HepG2 (cell line): ENCODE data around the gene WDFY1. TPM values are rescaled to one million over a fixed set of nuclear protein-coding genes. Genes with fewer than 3 reads are reported as not detected.
A peak's percentile ranks its signal among the peaks of the same experiment; 100 is the strongest.

Experiments
- BRCA1 ChIP-seq: sonication (generic); formaldehyde crosslinking; IDR thresholded peaks from 2 replicates; pipeline ENCODE4 v1.4.0; 2020; ENCODE audit warnings: missing genetic modification reagents
- CCDC6 ChIP-seq: sonication (generic); formaldehyde crosslinking; IDR thresholded peaks from 2 replicates; pipeline ENCODE4 v1.8.1; 2022; ENCODE audit warnings: mild to moderate bottlenecking, missing genetic modification reagents, moderate library complexity
- DRAP1 ChIP-seq: IDR thresholded peaks from 2 replicates; pipeline ENCODE4 v1.6.1; 2016; ENCODE audit warnings: missing genetic modification reagents, missing compliant biosample characterization
- GZF1 ChIP-seq: sonication (generic); formaldehyde crosslinking; IDR thresholded peaks from 2 replicates; pipeline ENCODE4 v1.5.1; 2020; ENCODE audit warnings: mild to moderate bottlenecking, missing genetic modification reagents
- MIER2 ChIP-seq: IDR thresholded peaks from 2 replicates; pipeline ENCODE4 v1.6.1; 2016; ENCODE audit warnings: missing biosample characterization, missing genetic modification reagents
- MZF1 ChIP-seq: sonication (generic); formaldehyde crosslinking; IDR thresholded peaks from 2 replicates; pipeline ENCODE4 v1.8.1; 2023; ENCODE audit warnings: mild to moderate bottlenecking, missing genetic modification reagents, borderline replicate concordance
- NFE2L1 ChIP-seq: sonication (generic); formaldehyde crosslinking; IDR thresholded peaks from 2 replicates; pipeline ENCODE4 v1.4.0; 2020; ENCODE audit warnings: missing genetic modification reagents, mild to moderate bottlenecking, borderline replicate concordance
- NFKBIZ ChIP-seq: IDR thresholded peaks from 2 replicates; pipeline ENCODE4 v1.6.1; 2018; ENCODE audit warnings: missing genetic modification reagents, missing compliant biosample characterization
- NPAS2 ChIP-seq: sonication (generic); formaldehyde crosslinking; IDR thresholded peaks from 2 replicates; pipeline ENCODE4 v1.8.0; 2022; ENCODE audit warnings: mild to moderate bottlenecking, missing genetic modification reagents, borderline replicate concordance
- POGZ ChIP-seq: sonication (generic); formaldehyde crosslinking; IDR thresholded peaks from 2 replicates; pipeline ENCODE4 v1.4.0; 2020; ENCODE audit warnings: mild to moderate bottlenecking, missing genetic modification reagents
- TRAFD1 ChIP-seq: sonication (generic); formaldehyde crosslinking; IDR thresholded peaks from 2 replicates; pipeline ENCODE4 v1.5.1; 2020; ENCODE audit warnings: missing genetic modification reagents, mild to moderate bottlenecking, borderline replicate concordance
- ZBTB42 ChIP-seq: sonication (generic); formaldehyde crosslinking; IDR thresholded peaks from 2 replicates; pipeline ENCODE4 v1.5.0; 2020; ENCODE audit warnings: mild to moderate bottlenecking, missing genetic modification reagents
- ZBTB44 ChIP-seq: sonication (generic); formaldehyde crosslinking; IDR thresholded peaks from 2 replicates; pipeline ENCODE4 v1.4.0; 2020; ENCODE audit warnings: missing genetic modification reagents
- ZIK1 ChIP-seq: sonication (generic); formaldehyde crosslinking; IDR thresholded peaks from 2 replicates; pipeline ENCODE4 v1.5.0; 2020; ENCODE audit warnings: mild to moderate bottlenecking, low read depth, missing genetic modification reagents, borderline replicate concordance
- ZNF3 ChIP-seq: IDR thresholded peaks from 2 replicates; pipeline ENCODE4 v1.7.0; 2017; ENCODE audit warnings: inconsistent platforms
- ZNF354B ChIP-seq: sonication (generic); formaldehyde crosslinking; IDR thresholded peaks from 2 replicates; pipeline ENCODE4 v1.8.0; 2022; ENCODE audit warnings: mild to moderate bottlenecking, missing genetic modification reagents
- ZNF460 ChIP-seq: sonication (generic); formaldehyde crosslinking; IDR thresholded peaks from 2 replicates; pipeline ENCODE4 v1.5.1; 2020; ENCODE audit warnings: missing genetic modification reagents, mild to moderate bottlenecking, borderline replicate concordance
- ZNF672 ChIP-seq: sonication (generic); formaldehyde crosslinking; IDR thresholded peaks from 2 replicates; pipeline ENCODE4 v1.8.1; 2022; ENCODE audit warnings: missing genetic modification reagents
- ZNF747 ChIP-seq: sonication (generic); formaldehyde crosslinking; IDR thresholded peaks from 2 replicates; pipeline ENCODE4 v1.8.1; 2023; ENCODE audit warnings: missing genetic modification reagents, mild to moderate bottlenecking, borderline replicate concordance
- ZNF768 ChIP-seq: sonication (generic); formaldehyde crosslinking; IDR thresholded peaks from 2 replicates; pipeline ENCODE4 v1.4.0; 2020; ENCODE audit warnings: missing genetic modification reagents
- polyA plus RNA-seq, 8 experiments: library from polyadenylated mRNA; depleted of rRNA in 3 of 8; stranded (reverse) in 7 of 8; unstranded in 1 of 8; fragments of >200 nt; fragmentation: Illumina TruSeq in 4 of 8; extraction: Trizol in 4 of 8; gene quantifications; 2 replicates each; pipeline versions ENCODE4 v1.2.1 to v1.2.3, GENCODE V29; 2011 to 2016; ENCODE audit warnings: low read depth in 4 of 8, missing spikeins in 1 of 8, mixed read lengths in 1 of 8; ENCODE audit not compliant: insufficient read depth in 1 of 8
- total RNA-seq, 5 experiments: library from RNA; depleted of rRNA; stranded (reverse); fragments of >200 nt; fragmentation: Illumina TruSeq; extraction: Trizol; gene quantifications; 2 replicates each; pipeline ENCODE4 v1.2.3, GENCODE V29; 2016; ENCODE audit warnings: low read depth in 1 of 5

WDFY1 gene
- total and polyA plus RNA-seq, 2 of the 13 experiments (the other 11 are each of a cell fraction or from before 2014, with no cell fraction given): 77.0 to 78.4 TPM

GRCh38 chr2:223957092-223957851 lies 12.1 kb upstream of the WDFY1 start, which contains the start of gene MRPL44 (continued):
- TF ChIP-seq DRAP1 (CRISPR knock-in tag) (peak; percentile 83), NFKBIZ (CRISPR knock-in tag) (peak; percentile 95; the same call in 1 of the 2 replicates), ZNF747 (peak; percentile 100), ZNF460 (CRISPR knock-in tag) (peak; percentile 44; the same call in 1 of the 2 replicates), ZNF354B (0 out of 2 replicates have a peak, but pooled peaks have one; percentile 9), GZF1 (peak; percentile 98), ZIK1 (CRISPR knock-in tag) (peak; percentile 80; the same call in 1 of the 2 replicates), ZNF768 (peak; percentile 91), ZBTB42 (no peak; the same call in 1 of the 2 replicates), ZNF672 (CRISPR knock-in tag) (no peak), TRAFD1 (CRISPR knock-in tag) (peak; percentile 52; the same call in 1 of the 2 replicates), NFE2L1 (CRISPR knock-in tag) (no peak), NPAS2 (no peak), ZNF3 (peak; percentile 40; the same call in 1 of the 2 replicates), POGZ (peak; percentile 100), CCDC6 (CRISPR knock-in tag) (peak; percentile 98; the same call in 1 of the 2 replicates), MZF1 (no peak; the same call in 1 of the 2 replicates), MIER2 (CRISPR knock-in tag) (peak; percentile 88), ZBTB44 (CRISPR knock-in tag) (peak; percentile 98), BRCA1 (CRISPR knock-in tag) (peak; percentile 72)
